Right ventricle myocardium superior (tissue), 1 donor: Measurements from ENCODE around the gene ERICH3. TPM values are rescaled to one million over a fixed set of nuclear protein-coding genes. Genes with fewer than 3 reads are reported as not detected.

Source experiments
- ATAC-seq: fragments of 200-7000 bp; cut with Tn5 transposase; one replicate; pipeline ENCODE4 v1.9.1; 2020; ENCODE audit warnings: mild to moderate bottlenecking; ENCODE audit not compliant: poor library complexity
- DNase-seq: peaks from one replicate; pipeline ENCODE4 v3.0.0-alpha.2; 2020
- intact Hi-C: fragments of 100-400 bp; cut with DNase I; formaldehyde crosslinking; loops from one replicate; pipeline ENCODE4 v1.11.2; 2022
- total RNA-seq: library from RNA; stranded (reverse); fragmentation: NEBNext Ultra II Directional; extraction: Animal tissue kit (Norgen Biotek cat#: 25700); gene quantifications from one replicate; pipeline ENCODE4 v1.2.1, GENCODE V29; 2021
- donor health status: DM: no; HTN: yes; CAD: no; lungs with severe emphysema.

Gene ERICH3
- total RNA-seq, 1 donor from 2014 or later, result not detected

GRCh38 chr1:74545821-74546220 is 127.8 kb downstream of the ERICH3 start:
- intact Hi-C loops, result no loop called here
- no peak for DNase-seq
- no peak for ATAC-seq

- ATAC-seq, result no peak
- intact Hi-C loops, result no loop called here
- DNase-seq, result no peak
Measured at GRCh38 chr1:74534241-74534640, 139.4 kb downstream of the ERICH3 start.

- intact Hi-C loops, result no loop called here
- ATAC-seq (no peak), DNase-seq (no peak)
Measured at GRCh38 chr1:74531796-74532195, 141.8 kb downstream of the ERICH3 start.

- ATAC-seq (no peak), DNase-seq (no peak)
- intact Hi-C loops, result no loop called here
Measured at GRCh38 chr1:74530892-74531291, 142.7 kb downstream of the ERICH3 start.

- DNase-seq, result no peak
- ATAC-seq, result no peak
- intact Hi-C loops, result no loop called here
Measured at GRCh38 chr1:74528123-74528522, 145.5 kb downstream of the ERICH3 start.

- ATAC-seq (no peak), DNase-seq (no peak)
- intact Hi-C loops, result no loop called here
Measured at GRCh38 chr1:74526708-74527107, 146.9 kb downstream of the ERICH3 start.

GRCh38 chr1:74523873-74524480 is 149.6 kb downstream of the ERICH3 start:
- DNase-seq (no peak), ATAC-seq (no peak)
- intact Hi-C loops, result no loop called here

GRCh38 chr1:74522148-74522547 is 151.4 kb downstream of the ERICH3 start:
- intact Hi-C loops, result no loop called here
- ATAC-seq, result no peak

More at GRCh38 chr1:74522148-74522547, 151.4 kb downstream of the ERICH3 start:
- no peak for DNase-seq

Other genes starting within 250 kb of the ERICH3 start
- gene LRRC53, start 161.2 kb downstream of the ERICH3 start, total RNA-seq, result not detected
- 37.5 TPM for gene CRYZ, start 59.3 kb upstream of the ERICH3 start, total RNA-seq
- gene TYW3, start 59.4 kb upstream of the ERICH3 start, total RNA-seq, result 18.5 TPM